ENCODE data around the gene CRACR2B. TPM values are rescaled to one million over a fixed set of nuclear protein-coding genes. Genes with fewer than 3 reads are reported as not detected.

The CRACR2B gene
- total and polyA plus RNA-seq, 2 donors (not counting 1 experiment from before 2014, with no cell fraction given), result 9.7 to 67.7 TPM

DNA sequence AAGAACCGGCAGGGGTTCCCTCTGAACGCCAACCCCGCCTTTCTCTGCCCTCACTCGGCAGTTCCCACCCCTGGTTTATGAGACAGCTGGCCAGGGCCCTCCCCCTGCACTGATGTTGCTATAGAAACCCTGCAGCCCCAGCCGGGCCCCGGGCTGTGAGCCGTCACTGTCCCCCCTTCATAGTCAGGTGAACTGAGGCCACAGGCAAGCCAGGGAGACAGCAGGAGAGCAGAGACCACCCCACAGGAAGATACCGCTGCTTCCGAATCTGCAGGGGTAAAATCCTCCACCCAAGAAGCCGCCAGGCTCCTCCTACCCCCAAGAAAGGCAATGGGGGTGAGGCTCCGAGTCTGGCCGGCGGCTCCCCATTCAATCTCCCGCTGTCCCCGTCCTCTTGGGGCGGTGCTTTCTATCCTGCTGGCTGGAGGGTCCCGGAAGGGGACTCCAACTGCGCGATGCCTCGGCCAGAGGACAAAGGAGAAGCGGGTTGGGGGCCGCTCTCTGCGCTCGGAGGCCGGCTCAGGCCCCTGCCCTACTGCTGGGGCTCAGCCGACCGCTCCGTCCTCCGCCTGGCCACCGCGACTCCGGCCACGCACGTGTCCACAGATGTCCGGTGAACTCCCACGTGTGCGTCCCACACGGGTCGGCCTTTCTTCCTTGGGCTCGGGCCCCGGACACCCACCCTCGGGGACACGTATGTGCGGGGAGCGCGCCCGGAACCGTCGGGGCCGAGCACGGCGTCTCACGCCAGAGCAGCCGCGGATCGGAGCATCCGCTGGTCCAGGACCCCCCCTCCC lies 30.2 kb upstream of the CRACR2B start:
- peaks cover 0 to 11% of the 10 kb centered on the region in 2 experiments for H3K36me3 ChIP-seq (replicated peaks in 1 of 2; ENCODE audit: control extremely low read depth in 1 of 2, control insufficient read depth in 1 of 2, extremely low read depth in 1 of 2, insufficient read depth in 2 of 2, low read length in 1 of 2)
- H3K4me3 ChIP-seq (ENCODE audit: control extremely low read depth in 1 of 5, extremely low read depth in 1 of 5, insufficient read depth in 1 of 5, low read depth in 2 of 5, low read length in 4 of 5), result peak overlapping the region; percentile 19 to 95 (median 93)
- H3K27me3 ChIP-seq (replicated peaks in 1 of 4; ENCODE audit: control extremely low read depth in 1 of 4, control insufficient read depth in 3 of 4, insufficient read depth in 4 of 4, low read length in 3 of 4), result no peaks in the 10 kb centered on the region
- WGBS (ENCODE audit: insufficient coverage), result under 1% methylated on average over 56 of the region's 57 CpGs
- peak; percentile 46 for ATAC-seq (ENCODE audit: low read depth)
- ChIA-PET CTCF (interaction anchor here (1.3 to 1.8 kb wide), 3 partner anchors 14 to 71 kb away, joined by 3 to 5 read pairs (median 4); no protein-coding TSS in a partner anchor), POLR2A (interaction anchor here (1.3 to 2.8 kb wide), 3 partner anchors 8 to 101 kb away, joined by 4 to 12 read pairs (median 6); partner anchors contain the start of gene RPLP2)
- Mint-ChIP-seq H3K4me3 (peak overlapping the region; percentile 95), H3K4me1 (peaks cover 20% of the 10 kb centered on the region), H3K9me3 (ENCODE audit: insufficient read depth) (no peaks in the 10 kb centered on the region), H3K27me3 (no peaks in the 10 kb centered on the region), H3K27ac (peak overlapping the region; percentile 92)
- peaks cover 17 to 35% of the 10 kb centered on the region in 2 donors for H3K4me1 ChIP-seq (ENCODE audit: control insufficient read depth in 2 of 2, insufficient read depth in 2 of 2, low read length in 2 of 2)
- peak overlapping the region; percentile 89 for H3K9ac ChIP-seq (ENCODE audit: low read length)
- intact Hi-C loops (cut with micrococcal nuclease), result loop anchor here (1.0 to 10.0 kb wide), 10 partner anchors 8 to 590 kb away; partner anchors contain the start of genes BET1L, GATD1, HRAS and LRRC56
- no peaks in the 10 kb centered on the region for H3K9me3 ChIP-seq (ENCODE audit: control extremely low read depth in 1 of 3, control insufficient read depth in 2 of 3, insufficient read depth in 1 of 3, low read length in 2 of 3)
- H3K79me2 ChIP-seq (ENCODE audit: control insufficient read depth, insufficient read depth, low read length), result peaks cover 68% of the 10 kb centered on the region
- H3K4me2 ChIP-seq (replicated peaks; ENCODE audit: low read depth, low read length, poor library complexity, severe bottlenecking), result peak overlapping the region; percentile 99
- TF ChIP-seq CTCF (IDR thresholded peaks at IDR 0.05) (no peak), EZH2 (IDR thresholded peaks at IDR 0.05; ENCODE audit: borderline replicate concordance, insufficient read depth, low read depth, low read length, poor library complexity, severe bottlenecking) (no peak)
- DNase-seq, result peak; percentile 88
- peak overlapping the region; percentile 87 for H2AFZ ChIP-seq (ENCODE audit: insufficient read depth, low read depth, low read length, poor library complexity, severe bottlenecking)
- peaks cover 66% of the 10 kb centered on the region for H4K20me1 ChIP-seq (ENCODE audit: control insufficient read depth, insufficient read depth, low read length, poor library complexity, severe bottlenecking)
- H3K27ac ChIP-seq (ENCODE audit: low read length in 2 of 2), result peak overlapping the region; percentile 83 to 93
